ENCODE results near the gene WDFY4.

The WDFY4 gene

GRCh38 chr10:48658243-48658974 lies 26.3 kb upstream of the WDFY4 start:
- no peak overlapping the region for H3K27ac Mint-ChIP-seq
- peak; percentile 87 for TF ChIP-seq CTCF (IDR thresholded peaks at IDR 0.05)

GRCh38 chr10:48658975-48659269 lies 25.8 kb upstream of the WDFY4 start:
- H3K4me1 Mint-ChIP-seq: peaks cover 4% of the 10 kb centered on the region
- H3K36me3 Mint-ChIP-seq (ENCODE audit: low read depth): no peaks in the 10 kb centered on the region
- H3K27ac Mint-ChIP-seq: no peak overlapping the region
- no peaks in the 10 kb centered on the region for H3K9me3 Mint-ChIP-seq
- no peak for DNase-seq
- TF ChIP-seq CTCF (IDR thresholded peaks at IDR 0.05): no peak
- peaks cover 43% of the 10 kb centered on the region for H3K27me3 Mint-ChIP-seq (ENCODE audit: low read depth, poor library complexity)
- H3K4me3 Mint-ChIP-seq: no peak overlapping the region

More at GRCh38 chr10:48658243-48658974, 26.3 kb upstream of the WDFY4 start:
- peak; percentile 85 for DNase-seq
- no peaks in the 10 kb centered on the region for H3K36me3 Mint-ChIP-seq (ENCODE audit: low read depth)
- H3K9me3 Mint-ChIP-seq: no peaks in the 10 kb centered on the region
- H3K27me3 Mint-ChIP-seq (ENCODE audit: low read depth, poor library complexity): peaks cover 48% of the 10 kb centered on the region
- no peak overlapping the region for H3K4me3 Mint-ChIP-seq
- H3K4me1 Mint-ChIP-seq: peaks cover 4% of the 10 kb centered on the region

GRCh38 chr10:48659790-48660189 lies 24.9 kb upstream of the WDFY4 start:
- no peak for DNase-seq
- Mint-ChIP-seq H3K9me3 (peaks cover 5% of the 10 kb centered on the region), H3K27ac (no peak overlapping the region), H3K4me1 (peaks cover 4% of the 10 kb centered on the region), H3K4me3 (no peak overlapping the region), H3K27me3 (ENCODE audit: low read depth, poor library complexity) (peaks cover 34% of the 10 kb centered on the region), H3K36me3 (ENCODE audit: low read depth) (no peaks in the 10 kb centered on the region)
- TF ChIP-seq CTCF (IDR thresholded peaks at IDR 0.05): peak; percentile 44

GRCh38 chr10:48661441-48661840 lies 23.2 kb upstream of the WDFY4 start:
- Mint-ChIP-seq H3K27me3 (ENCODE audit: low read depth, poor library complexity) (peaks cover 25% of the 10 kb centered on the region), H3K4me3 (no peak overlapping the region), H3K4me1 (peaks cover 2% of the 10 kb centered on the region), H3K9me3 (peaks cover 15% of the 10 kb centered on the region), H3K36me3 (ENCODE audit: low read depth) (no peaks in the 10 kb centered on the region), H3K27ac (no peak overlapping the region)
- DNase-seq: no peak
- no peak for TF ChIP-seq CTCF (IDR thresholded peaks at IDR 0.05)

GRCh38 chr10:48667960-48668590 lies 16.6 kb upstream of the WDFY4 start:
- Mint-ChIP-seq H3K9me3 (peaks cover 32% of the 10 kb centered on the region), H3K4me3 (no peak overlapping the region), H3K36me3 (ENCODE audit: low read depth) (no peaks in the 10 kb centered on the region), H3K4me1 (peaks cover 20% of the 10 kb centered on the region), H3K27ac (no peak overlapping the region), H3K27me3 (ENCODE audit: low read depth, poor library complexity) (no peaks in the 10 kb centered on the region)
- TF ChIP-seq CTCF (IDR thresholded peaks at IDR 0.05): no peak
- no peak for DNase-seq
